ENCODE results near the gene ZNF839. TPM values are rescaled to one million over a fixed set of nuclear protein-coding genes. Genes with fewer than 3 reads are reported as not detected.

The ZNF839 gene
- total RNA-seq, 2 experiments from 2014 or later, result 20.2 to 23.3 TPM

DNA sequence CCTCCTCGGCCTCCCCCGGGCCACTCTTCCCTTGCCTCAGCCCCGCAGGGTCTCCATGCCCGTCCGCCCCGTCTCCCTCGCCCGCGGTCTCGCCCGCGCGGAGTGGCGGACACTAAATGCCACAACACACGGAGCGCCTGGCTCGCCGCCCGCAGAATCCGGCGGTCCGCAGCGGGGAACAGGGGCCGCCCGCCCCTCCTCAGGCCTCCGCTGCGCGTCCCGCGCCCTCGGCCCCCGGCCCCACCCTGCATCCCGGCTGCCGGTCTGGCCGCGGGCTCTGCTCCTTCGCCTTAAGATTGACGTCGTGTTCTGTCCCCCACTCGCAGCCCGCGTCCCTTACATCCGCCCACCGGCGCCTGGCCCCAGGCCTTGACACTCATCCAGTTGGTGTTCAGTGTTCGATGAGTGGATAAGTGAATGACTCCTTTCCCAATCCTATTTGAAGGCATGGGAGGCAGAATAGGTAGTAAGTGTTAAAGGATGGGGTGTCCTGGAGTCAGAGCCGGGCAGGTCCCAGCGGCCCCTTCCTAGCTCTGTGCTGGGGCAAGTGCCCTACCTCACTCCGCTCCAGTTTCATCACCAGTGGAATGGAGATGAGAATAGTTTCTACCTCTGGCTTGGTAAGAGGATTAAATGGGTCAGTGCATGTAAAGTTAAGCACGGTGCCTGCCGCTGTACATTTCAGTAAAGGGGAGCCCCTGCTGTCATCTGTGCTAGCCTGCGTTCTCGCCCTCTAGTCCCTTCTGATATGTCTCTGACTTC lies 43.8 kb downstream of the ZNF839 start:
- Histone ChIP-seq H3K79me2 (ENCODE audit: insufficient read depth, low read depth, low read length) (peaks cover 6% of the 10 kb centered on the region; the same call in 1 of the 2 replicates), H3K36me3 (ENCODE audit: insufficient read depth, low read length) (peaks cover 4% of the 10 kb centered on the region; the same call in 1 of the 2 replicates), H3K9me3 (ENCODE audit: low read length) (no peaks in the 10 kb centered on the region), H4K20me1 (ENCODE audit: insufficient read depth, low read length) (no peaks in the 10 kb centered on the region), H3K4me1 (ENCODE audit: insufficient read depth, low read length, poor library complexity, severe bottlenecking) (peaks cover 28% of the 10 kb centered on the region), H3K27ac (ENCODE audit: low read depth, low read length, poor library complexity, severe bottlenecking) (no peak overlapping the region), H3K4me3 (ENCODE audit: low read depth, low read length, poor library complexity, severe bottlenecking) (peak overlapping the region; percentile 98), H2AFZ (ENCODE audit: low read length) (peak overlapping the region; percentile 95), H3K4me2 (ENCODE audit: low read length) (peak overlapping the region; percentile 97), H3K9me2 (ENCODE audit: insufficient read depth, low read length) (no peaks in the 10 kb centered on the region)
- no peak for TF ChIP-seq EZH2phosphoT487 (IDR thresholded peaks at IDR 0.05; ENCODE audit: borderline replicate concordance, low read depth, low read length)
- TF ChIP-seq, protein P1, sequence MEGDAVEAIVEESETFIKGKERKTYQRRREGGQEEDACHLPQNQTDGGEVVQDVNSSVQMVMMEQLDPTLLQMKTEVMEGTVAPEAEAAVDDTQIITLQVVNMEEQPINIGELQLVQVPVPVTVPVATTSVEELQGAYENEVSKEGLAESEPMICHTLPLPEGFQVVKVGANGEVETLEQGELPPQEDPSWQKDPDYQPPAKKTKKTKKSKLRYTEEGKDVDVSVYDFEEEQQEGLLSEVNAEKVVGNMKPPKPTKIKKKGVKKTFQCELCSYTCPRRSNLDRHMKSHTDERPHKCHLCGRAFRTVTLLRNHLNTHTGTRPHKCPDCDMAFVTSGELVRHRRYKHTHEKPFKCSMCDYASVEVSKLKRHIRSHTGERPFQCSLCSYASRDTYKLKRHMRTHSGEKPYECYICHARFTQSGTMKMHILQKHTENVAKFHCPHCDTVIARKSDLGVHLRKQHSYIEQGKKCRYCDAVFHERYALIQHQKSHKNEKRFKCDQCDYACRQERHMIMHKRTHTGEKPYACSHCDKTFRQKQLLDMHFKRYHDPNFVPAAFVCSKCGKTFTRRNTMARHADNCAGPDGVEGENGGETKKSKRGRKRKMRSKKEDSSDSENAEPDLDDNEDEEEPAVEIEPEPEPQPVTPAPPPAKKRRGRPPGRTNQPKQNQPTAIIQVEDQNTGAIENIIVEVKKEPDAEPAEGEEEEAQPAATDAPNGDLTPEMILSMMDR (conservative IDR thresholded peaks at IDR 0.05; ENCODE audit: low read length), result no peak
- POLR2A ChIA-PET, result interaction anchor here (1.1 to 2.0 kb wide), 2 partner anchors 7 to 251 kb away, joined by 3 to 7 read pairs; no protein-coding TSS in a partner anchor
- BruUV-seq (replicated peaks), result no TSS peak
- CTCF ChIA-PET (ENCODE audit: unreplicated experiment), result no interaction called here
- intact Hi-C loops (cut with micrococcal nuclease; ENCODE audit: unreplicated experiment), result loop anchor here (2.0 to 10.0 kb wide), 2 partner anchors 45 to 151 kb away; partner anchors contain the start of gene ZNF839
- DNase-seq (ENCODE audit: low spot score), result peak; percentile 29

DNA sequence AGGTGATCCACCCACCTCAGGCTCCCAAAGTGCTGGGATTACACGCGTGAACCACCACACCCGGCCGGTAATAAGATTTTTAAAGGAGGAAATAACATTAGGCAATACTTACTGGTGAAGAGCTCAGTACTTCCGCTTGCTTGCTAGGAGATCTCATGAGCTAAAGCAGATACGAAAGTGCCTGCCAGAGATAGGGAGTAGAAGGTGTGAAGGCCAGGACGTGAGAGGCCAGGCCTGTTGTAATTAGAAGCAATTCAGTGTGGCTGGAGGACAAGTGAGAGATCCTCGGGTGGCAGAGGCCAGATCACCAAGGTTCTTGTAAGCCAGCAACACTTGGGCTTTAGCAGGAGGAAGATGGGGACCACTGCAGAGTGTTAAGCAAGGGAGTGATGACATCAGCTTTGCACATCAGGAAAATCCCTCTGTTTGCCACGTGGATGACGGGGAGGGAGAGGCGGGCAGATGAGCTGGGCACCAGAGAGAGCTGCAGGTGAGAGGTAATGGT lies 50.8 kb downstream of the ZNF839 start:
- Histone ChIP-seq H3K4me2 (ENCODE audit: low read length) (peak overlapping the region; percentile 39), H3K79me2 (ENCODE audit: insufficient read depth, low read depth, low read length) (no peaks in the 10 kb centered on the region), H3K4me3 (ENCODE audit: low read depth, low read length, poor library complexity, severe bottlenecking) (no peak overlapping the region), H3K9me3 (ENCODE audit: low read length) (no peaks in the 10 kb centered on the region), H3K9me2 (ENCODE audit: insufficient read depth, low read length) (no peaks in the 10 kb centered on the region), H2AFZ (ENCODE audit: low read length) (peak overlapping the region; percentile 28; the same call in 1 of the 2 replicates), H4K20me1 (ENCODE audit: insufficient read depth, low read length) (no peaks in the 10 kb centered on the region), H3K27ac (ENCODE audit: low read depth, low read length, poor library complexity, severe bottlenecking) (peak overlapping the region; percentile 31), H3K36me3 (ENCODE audit: insufficient read depth, low read length) (no peaks in the 10 kb centered on the region), H3K4me1 (ENCODE audit: insufficient read depth, low read length, poor library complexity, severe bottlenecking) (peaks cover 38% of the 10 kb centered on the region)
- TF ChIP-seq, protein P1 (conservative IDR thresholded peaks at IDR 0.05; ENCODE audit: low read length), result no peak
- no peak for TF ChIP-seq EZH2phosphoT487 (IDR thresholded peaks at IDR 0.05; ENCODE audit: borderline replicate concordance, low read depth, low read length)
- ChIA-PET CTCF (ENCODE audit: unreplicated experiment) (interaction anchor here (0.8 kb wide), 1 partner anchor 49 kb away, joined by 3 read pairs; no protein-coding TSS in a partner anchor), POLR2A (interaction anchor here (0.6 to 2.1 kb wide), 7 partner anchors 8 to 1027 kb away, joined by 3 to 7 read pairs (median 3); partner anchors contain the start of genes CINP and TECPR2)
- no TSS peak for BruUV-seq (replicated peaks)
- intact Hi-C loops (cut with micrococcal nuclease; ENCODE audit: unreplicated experiment), result no loop called here
- DNase-seq (ENCODE audit: low spot score), result peak; percentile 69
